GM19099 (cell line): ENCODE results near the gene S100A2.

Experiments used
- POLR2A ChIP-seq: IDR thresholded peaks from 3 replicates; pipeline ENCODE4 v1.6.1; 2011; ENCODE audit warnings: low read depth; ENCODE audit not compliant: insufficient read length; ENCODE audit errors: extremely low read depth

The S100A2 gene

GRCh38 chr1:153602749-153603148 is 37.1 kb upstream of the S100A2 start:
- TF ChIP-seq POLR2A, result no peak

- no peak for TF ChIP-seq POLR2A
Observed at GRCh38 chr1:153599847-153600246, 34.2 kb upstream of the S100A2 start.

GRCh38 chr1:153598309-153599172 is 32.9 kb upstream of the S100A2 start:
- peak; percentile 58 for TF ChIP-seq POLR2A

GRCh38 chr1:153597206-153597605 is 31.6 kb upstream of the S100A2 start:
- no peak for TF ChIP-seq POLR2A

GRCh38 chr1:153592748-153593147 is 27.1 kb upstream of the S100A2 start:
- no peak for TF ChIP-seq POLR2A

- no peak for TF ChIP-seq POLR2A
Observed at GRCh38 chr1:153588482-153588881, 22.8 kb upstream of the S100A2 start.

- TF ChIP-seq POLR2A, result no peak
Observed at GRCh38 chr1:153587314-153587713, 21.7 kb upstream of the S100A2 start.

GRCh38 chr1:153586347-153586746 is 20.7 kb upstream of the S100A2 start:
- no peak for TF ChIP-seq POLR2A

- TF ChIP-seq POLR2A, result no peak
Observed at GRCh38 chr1:153585006-153585405, 19.4 kb upstream of the S100A2 start.

GRCh38 chr1:153583976-153584375 is 18.3 kb upstream of the S100A2 start:
- no peak for TF ChIP-seq POLR2A

GRCh38 chr1:153578936-153579335 is 13.3 kb upstream of the S100A2 start:
- TF ChIP-seq POLR2A, result no peak

GRCh38 chr1:153578490-153578889 is 12.8 kb upstream of the S100A2 start:
- no peak for TF ChIP-seq POLR2A

- no peak for TF ChIP-seq POLR2A
Observed at GRCh38 chr1:153577624-153578051, 12.0 kb upstream of the S100A2 start.

GRCh38 chr1:153577138-153577537 is 11.5 kb upstream of the S100A2 start:
- TF ChIP-seq POLR2A, result no peak

GRCh38 chr1:153573351-153573750 is 7.7 kb upstream of the S100A2 start:
- TF ChIP-seq POLR2A, result no peak

- no peak for TF ChIP-seq POLR2A
Observed at GRCh38 chr1:153572569-153573015, 6.9 kb upstream of the S100A2 start.
